GM23338 (cell line): ENCODE results near the gene UBE2G1.

Experiments used
- CTCF ChIP-seq, 2 experiments: fragments of 200-600 bp in 1 of 2; sonication (generic) in 1 of 2; conservative IDR thresholded peaks; 2 replicates each; pipeline versions ENCODE4 v1.5.1 to v1.6.1; 2016 to 2017; ENCODE audit warnings: antibody characterized with exemption in 2 of 2, low read depth in 2 of 2, mild to moderate bottlenecking in 2 of 2, moderate library complexity in 1 of 2
- EZH2 ChIP-seq: fragments of 200-600 bp; sonication (generic); IDR thresholded peaks from one replicate; pipeline ENCODE4 v1.8.0; 2017; ENCODE audit warnings: antibody characterized with exemption, mild to moderate bottlenecking, low read depth; ENCODE audit not compliant: unreplicated experiment
- EZH2phosphoT487 ChIP-seq: fragments of 200-600 bp; sonication (generic); IDR thresholded peaks from one replicate; pipeline ENCODE4 v1.8.1; 2018; ENCODE audit warnings: antibody characterized with exemption; ENCODE audit not compliant: unreplicated experiment
- JUNB ChIP-seq: IDR thresholded peaks from one replicate; pipeline ENCODE4 v1.6.1; 2016; ENCODE audit warnings: antibody characterized with exemption; ENCODE audit not compliant: unreplicated experiment
- REST ChIP-seq: IDR thresholded peaks from one replicate; pipeline ENCODE4 v1.6.1; 2018; ENCODE audit warnings: antibody characterized with exemption; ENCODE audit not compliant: unreplicated experiment
- STAT1 ChIP-seq: IDR thresholded peaks from one replicate; pipeline ENCODE4 v1.6.1; 2016; ENCODE audit warnings: antibody characterized with exemption; ENCODE audit not compliant: unreplicated experiment
- TF ChIP-seq, protein P1 (sequence below): IDR thresholded peaks from 2 replicates; pipeline ENCODE4 v1.6.1; 2016; ENCODE audit warnings: antibody characterized with exemption

DNA sequence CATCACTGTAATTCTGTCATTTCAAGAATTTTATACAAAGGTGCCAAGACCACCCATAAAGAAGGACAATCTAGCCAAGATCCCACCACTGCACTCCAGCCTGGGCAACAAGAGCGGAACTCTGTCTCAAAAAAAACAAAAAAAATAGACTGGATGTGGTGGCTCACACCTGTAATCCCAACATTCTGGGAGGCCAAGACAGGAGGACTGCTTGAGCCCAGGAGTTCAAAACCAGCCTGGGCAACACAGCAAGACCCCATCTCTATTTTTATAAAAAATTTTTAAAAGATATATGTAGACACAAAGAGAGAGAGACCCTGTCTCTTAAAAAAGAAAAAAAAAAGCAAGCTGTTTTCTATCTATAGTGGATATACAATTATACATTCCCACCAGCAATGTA lies 8.8 kb downstream of the UBE2G1 start:
- TF ChIP-seq CTCF (conservative IDR thresholded peaks at IDR 0.05; ENCODE audit: low read depth in 2 of 2): no peak
- no peak for TF ChIP-seq EZH2
- TF ChIP-seq, protein P1, sequence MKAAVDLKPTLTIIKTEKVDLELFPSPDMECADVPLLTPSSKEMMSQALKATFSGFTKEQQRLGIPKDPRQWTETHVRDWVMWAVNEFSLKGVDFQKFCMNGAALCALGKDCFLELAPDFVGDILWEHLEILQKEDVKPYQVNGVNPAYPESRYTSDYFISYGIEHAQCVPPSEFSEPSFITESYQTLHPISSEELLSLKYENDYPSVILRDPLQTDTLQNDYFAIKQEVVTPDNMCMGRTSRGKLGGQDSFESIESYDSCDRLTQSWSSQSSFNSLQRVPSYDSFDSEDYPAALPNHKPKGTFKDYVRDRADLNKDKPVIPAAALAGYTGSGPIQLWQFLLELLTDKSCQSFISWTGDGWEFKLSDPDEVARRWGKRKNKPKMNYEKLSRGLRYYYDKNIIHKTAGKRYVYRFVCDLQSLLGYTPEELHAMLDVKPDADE: no peak
- no peak for TF ChIP-seq STAT1
- TF ChIP-seq EZH2phosphoT487: no peak
- no peak for TF ChIP-seq REST
- no peak for TF ChIP-seq JUNB
